ENCODE results near the gene SLIT3.
A peak's percentile ranks its signal among the peaks of the same experiment; 100 is the strongest.

The SLIT3 gene

DNA sequence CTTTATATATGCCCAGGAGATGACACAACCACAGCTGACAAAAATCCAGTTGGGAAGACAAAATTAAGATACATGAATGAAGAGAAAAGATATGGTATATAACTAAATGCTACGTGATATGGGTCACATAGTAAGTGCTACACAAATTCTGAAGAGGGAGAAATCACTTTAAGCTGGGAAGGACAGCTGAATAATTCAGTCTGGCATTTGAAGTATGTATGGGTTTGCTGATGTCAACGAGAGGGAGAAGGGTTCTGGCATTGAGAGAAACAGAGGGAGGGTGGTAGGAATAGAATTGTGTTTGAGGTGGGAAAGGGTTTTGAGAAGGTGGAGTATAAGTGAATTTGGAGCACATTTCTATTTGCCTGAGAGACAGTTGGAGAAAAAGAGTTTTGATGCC is 6.7 kb upstream of the SLIT3 start:
- TF ChIP-seq, protein P1, sequence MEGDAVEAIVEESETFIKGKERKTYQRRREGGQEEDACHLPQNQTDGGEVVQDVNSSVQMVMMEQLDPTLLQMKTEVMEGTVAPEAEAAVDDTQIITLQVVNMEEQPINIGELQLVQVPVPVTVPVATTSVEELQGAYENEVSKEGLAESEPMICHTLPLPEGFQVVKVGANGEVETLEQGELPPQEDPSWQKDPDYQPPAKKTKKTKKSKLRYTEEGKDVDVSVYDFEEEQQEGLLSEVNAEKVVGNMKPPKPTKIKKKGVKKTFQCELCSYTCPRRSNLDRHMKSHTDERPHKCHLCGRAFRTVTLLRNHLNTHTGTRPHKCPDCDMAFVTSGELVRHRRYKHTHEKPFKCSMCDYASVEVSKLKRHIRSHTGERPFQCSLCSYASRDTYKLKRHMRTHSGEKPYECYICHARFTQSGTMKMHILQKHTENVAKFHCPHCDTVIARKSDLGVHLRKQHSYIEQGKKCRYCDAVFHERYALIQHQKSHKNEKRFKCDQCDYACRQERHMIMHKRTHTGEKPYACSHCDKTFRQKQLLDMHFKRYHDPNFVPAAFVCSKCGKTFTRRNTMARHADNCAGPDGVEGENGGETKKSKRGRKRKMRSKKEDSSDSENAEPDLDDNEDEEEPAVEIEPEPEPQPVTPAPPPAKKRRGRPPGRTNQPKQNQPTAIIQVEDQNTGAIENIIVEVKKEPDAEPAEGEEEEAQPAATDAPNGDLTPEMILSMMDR (IDR thresholded peaks at IDR 0.05; ENCODE audit: low read depth, low read length, missing control alignments), result no peak
- no peak overlapping the region for H3K4me3 ChIP-seq (ENCODE audit: low read depth, low read length)
- DNase-seq (ENCODE audit: low read depth), result no peak

DNA sequence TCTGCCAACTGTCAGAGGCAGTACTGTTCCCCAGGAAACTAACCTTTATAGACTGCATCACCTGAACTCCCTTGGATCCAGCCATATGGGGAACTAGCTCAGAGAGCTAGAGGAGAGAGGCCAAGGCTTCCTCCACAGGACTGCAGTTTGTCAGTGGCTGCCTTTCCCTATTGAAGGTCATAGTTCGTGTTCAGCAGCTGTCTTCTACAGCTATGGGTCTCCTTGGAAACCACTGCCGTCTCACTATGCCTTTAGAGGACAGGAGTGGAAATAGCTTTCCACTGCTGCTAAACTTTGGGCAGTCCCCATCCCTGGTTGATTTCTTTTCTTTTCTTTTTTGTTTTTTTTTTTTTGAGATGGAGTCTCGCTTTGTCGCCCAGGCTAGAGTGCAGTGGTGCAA is 4.4 kb upstream of the SLIT3 start:
- no peak overlapping the region for H3K4me3 ChIP-seq (ENCODE audit: low read depth, low read length)
- TF ChIP-seq, protein P1 (IDR thresholded peaks at IDR 0.05; ENCODE audit: low read depth, low read length, missing control alignments), result no peak
- DNase-seq (ENCODE audit: low read depth), result no peak

DNA sequence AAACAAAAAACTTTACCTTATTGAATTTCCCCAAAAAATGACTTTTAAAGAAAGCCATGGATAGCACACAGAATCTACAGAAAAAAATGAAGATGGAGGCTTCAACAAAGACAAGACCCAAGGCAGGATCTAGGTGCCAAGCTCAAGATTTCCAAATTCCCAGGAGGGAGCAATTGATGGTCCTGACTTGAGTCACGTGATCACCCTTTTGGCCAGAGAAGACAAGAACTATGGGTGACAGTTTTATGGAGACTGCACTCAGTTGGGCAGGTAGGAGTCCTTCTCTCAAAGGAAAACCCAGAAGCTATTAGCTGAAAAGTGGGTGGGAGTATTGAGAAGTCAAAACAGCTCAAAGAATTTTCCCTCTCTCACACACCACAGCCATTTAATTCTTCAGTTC is 3.2 kb upstream of the SLIT3 start:
- TF ChIP-seq, protein P1 (IDR thresholded peaks at IDR 0.05; ENCODE audit: low read depth, low read length, missing control alignments), result no peak
- H3K4me3 ChIP-seq (ENCODE audit: low read depth, low read length), result no peak overlapping the region
- no peak for DNase-seq (ENCODE audit: low read depth)

DNA sequence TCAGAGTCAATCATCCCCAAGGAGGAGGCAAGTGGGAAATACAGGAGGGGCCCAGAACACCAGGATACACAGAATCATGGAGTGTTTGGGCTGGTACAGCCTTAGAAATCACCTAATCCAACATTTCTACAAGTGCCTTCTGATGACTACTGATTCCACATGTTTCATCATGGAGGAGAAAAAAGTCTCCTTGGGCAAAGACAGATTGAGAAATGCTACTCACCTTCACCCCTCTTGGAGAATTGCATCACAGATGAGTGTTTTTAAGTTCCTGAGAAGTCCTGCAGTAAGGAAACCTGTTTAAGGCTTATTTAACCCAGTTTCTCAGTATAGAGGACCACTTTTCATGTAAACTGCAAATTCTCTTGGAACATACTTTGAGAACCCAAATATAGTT is 2.2 kb upstream of the SLIT3 start:
- no peak for DNase-seq (ENCODE audit: low read depth)
- no peak overlapping the region for H3K4me3 ChIP-seq (ENCODE audit: low read depth, low read length)
- TF ChIP-seq, protein P1 (IDR thresholded peaks at IDR 0.05; ENCODE audit: low read depth, low read length, missing control alignments), result no peak

DNA sequence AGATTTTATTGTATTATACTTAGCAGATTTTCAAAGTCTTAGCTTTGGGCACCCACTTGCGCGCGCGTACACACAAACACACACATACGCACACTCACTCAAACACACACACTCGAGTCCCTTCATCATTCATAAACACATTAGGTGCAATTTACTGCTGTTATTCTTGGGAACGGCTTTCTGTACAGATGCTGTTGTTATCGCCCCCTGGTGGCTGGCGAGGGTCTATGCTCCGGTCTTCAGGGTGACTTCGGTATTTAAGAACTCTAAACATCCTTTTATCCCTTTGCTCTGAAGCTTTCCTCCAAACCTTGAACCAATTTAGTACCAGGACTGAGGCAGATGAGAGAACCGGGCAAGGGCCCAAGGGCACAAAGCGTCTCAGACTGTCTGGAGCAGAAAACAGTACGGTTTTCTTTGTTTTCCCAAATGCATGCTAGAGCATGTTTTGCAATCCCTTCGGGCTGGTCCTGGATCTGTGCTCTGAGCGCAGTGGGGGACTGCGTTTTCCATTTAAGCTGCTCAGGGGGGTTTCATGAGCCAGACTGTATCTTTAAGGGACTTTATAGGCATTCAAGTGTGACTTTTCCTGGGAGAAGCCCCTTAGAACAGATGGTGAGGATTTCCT is 1.7 kb upstream of the SLIT3 start:
- no peak overlapping the region for H3K4me3 ChIP-seq (ENCODE audit: low read depth, low read length)
- TF ChIP-seq, protein P1 (IDR thresholded peaks at IDR 0.05; ENCODE audit: low read depth, low read length, missing control alignments), result peak; percentile 91
- DNase-seq (ENCODE audit: low read depth), result peak; percentile 41

DNA sequence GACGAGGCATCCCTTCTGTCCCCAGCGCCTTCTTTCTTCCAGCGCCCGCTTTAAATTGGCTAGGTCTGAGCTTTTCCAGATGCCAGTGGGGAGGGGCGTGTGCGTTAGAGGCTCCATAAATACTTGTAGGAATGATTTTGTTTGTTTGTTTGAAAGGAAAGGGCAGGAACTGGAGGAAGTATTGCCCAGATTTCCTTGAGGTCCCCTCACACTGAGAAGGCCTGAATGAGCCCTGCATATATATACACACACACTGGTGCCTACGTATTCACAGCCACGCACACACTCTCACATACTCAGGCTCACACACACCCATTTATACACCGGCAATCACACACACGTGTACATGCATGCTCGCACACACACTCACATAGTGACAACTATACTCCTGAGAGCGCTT is 1.0 kb upstream of the SLIT3 start:
- DNase-seq (ENCODE audit: low read depth), result no peak
- H3K4me3 ChIP-seq (ENCODE audit: low read depth, low read length), result no peak overlapping the region
- TF ChIP-seq, protein P1 (IDR thresholded peaks at IDR 0.05; ENCODE audit: low read depth, low read length, missing control alignments), result no peak

DNA sequence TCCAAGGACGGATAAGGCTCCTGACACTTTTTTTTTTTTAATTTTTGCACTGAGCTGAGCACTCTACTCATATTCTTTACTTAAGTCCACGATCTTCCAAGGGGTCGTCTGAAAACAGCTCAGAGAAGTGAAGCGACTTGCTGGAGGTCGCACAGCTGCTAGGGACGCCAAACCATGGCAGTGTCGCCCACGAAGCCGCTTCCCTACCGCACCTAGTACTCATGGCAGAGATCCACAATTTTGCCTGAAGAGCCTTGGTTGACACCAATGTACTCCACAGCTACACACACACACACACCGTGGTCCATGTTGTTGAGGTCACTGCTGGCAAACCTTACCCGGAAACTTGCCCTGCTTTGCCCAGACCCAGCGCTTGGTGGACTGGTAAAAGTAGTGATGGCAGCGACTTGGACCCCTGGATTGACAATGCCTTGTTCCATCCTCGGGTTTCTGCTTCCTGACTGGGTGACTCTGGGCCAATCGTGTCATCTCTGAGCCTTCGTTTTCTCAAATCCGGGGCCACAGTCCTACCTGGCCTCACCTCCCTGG is 521 bp upstream of the SLIT3 start:
- no peak overlapping the region for H3K4me3 ChIP-seq (ENCODE audit: low read depth, low read length)
- TF ChIP-seq, protein P1 (IDR thresholded peaks at IDR 0.05; ENCODE audit: low read depth, low read length, missing control alignments), result no peak
- DNase-seq (ENCODE audit: low read depth), result no peak
